ENCODE data around the gene ALKBH2.

The ALKBH2 gene

DNA sequence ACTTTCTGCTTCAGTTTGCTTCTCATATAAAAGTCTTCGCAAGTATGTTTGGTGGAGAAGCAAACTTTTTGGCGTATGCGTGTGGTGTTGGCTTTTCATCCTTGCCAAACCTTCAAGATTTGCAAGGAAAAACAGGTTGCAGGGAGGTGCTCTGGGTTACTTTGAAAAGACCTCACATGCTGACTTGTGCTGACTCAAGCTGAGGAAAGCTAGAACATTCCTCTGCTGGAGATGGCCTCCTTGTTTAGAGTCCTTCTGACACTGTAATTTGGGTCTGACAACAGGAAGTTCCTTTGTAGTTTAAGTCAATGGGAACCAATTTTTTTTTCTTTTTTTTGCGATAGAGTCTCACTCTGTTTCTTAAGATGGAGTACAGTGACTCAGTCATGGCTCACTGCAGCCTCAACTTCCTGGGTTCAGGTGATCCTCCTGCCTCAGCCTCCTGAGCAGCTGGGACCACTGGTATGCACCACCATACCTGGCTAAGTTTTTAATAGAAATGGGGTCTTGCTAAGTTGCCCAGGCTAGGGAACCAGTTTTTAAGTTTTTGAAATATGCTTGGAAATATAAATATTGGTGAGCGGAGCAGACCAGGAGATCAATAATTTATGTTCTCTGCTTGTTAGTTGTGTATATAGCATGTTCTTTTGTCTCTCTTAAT lies 20.5 kb upstream of the ALKBH2 start:
- DNase-seq (ENCODE audit: low read depth in 3 of 3), result no peak

DNA sequence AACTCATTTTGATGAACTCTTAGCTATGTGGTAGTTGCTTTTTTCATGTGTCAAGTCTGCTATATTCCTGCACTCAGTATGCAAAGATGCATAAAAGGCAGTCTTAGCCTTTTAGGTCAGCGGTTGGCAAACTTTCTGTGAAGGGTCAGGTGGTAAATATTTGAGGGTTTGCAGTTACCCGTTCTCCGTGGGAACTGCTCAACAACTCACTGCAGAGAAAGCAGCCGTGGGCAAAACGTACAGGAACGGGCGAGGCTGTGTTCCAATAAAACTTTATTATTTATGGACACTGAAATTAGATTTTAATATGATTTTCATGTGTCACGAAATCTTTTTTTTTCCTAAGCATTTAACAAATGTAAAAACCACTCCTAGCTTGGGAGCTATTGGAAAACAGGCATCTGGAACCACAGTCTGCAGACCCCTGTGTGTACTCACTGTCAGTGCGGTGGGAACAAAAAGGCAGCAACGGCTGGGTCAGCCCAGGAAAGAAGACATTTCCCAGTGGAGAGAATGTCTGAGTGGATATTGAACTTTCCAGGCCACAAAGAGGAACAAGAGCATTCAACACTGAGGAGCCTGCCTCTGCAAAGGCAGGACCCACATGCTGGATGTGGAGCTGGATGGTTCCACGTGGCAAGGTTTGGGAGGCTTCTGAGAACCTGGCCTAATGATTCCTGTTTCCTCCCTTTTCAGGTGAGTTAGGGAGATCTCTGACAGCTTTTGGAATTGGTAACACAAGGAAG lies 19.6 kb upstream of the ALKBH2 start:
- no peak for DNase-seq (ENCODE audit: low read depth in 3 of 3)

GRCh38 chr12:109110988-109111495 lies 17.8 kb upstream of the ALKBH2 start:
- peak in 1 of 3 experiments; percentile 28 for DNase-seq (ENCODE audit: low read depth in 3 of 3)

- no peak for DNase-seq (ENCODE audit: low read depth in 3 of 3)
Observed at GRCh38 chr12:109109746-109110350, 16.6 kb upstream of the ALKBH2 start.

GRCh38 chr12:109105176-109105575 lies 11.9 kb upstream of the ALKBH2 start:
- DNase-seq (ENCODE audit: low read depth in 3 of 3), result no peak

GRCh38 chr12:109102491-109102890 lies 9.2 kb upstream of the ALKBH2 start:
- no peak for DNase-seq (ENCODE audit: low read depth in 3 of 3)

- DNase-seq (ENCODE audit: low read depth in 3 of 3), result no peak
Observed at GRCh38 chr12:109100741-109101140, 7.5 kb upstream of the ALKBH2 start.

DNA sequence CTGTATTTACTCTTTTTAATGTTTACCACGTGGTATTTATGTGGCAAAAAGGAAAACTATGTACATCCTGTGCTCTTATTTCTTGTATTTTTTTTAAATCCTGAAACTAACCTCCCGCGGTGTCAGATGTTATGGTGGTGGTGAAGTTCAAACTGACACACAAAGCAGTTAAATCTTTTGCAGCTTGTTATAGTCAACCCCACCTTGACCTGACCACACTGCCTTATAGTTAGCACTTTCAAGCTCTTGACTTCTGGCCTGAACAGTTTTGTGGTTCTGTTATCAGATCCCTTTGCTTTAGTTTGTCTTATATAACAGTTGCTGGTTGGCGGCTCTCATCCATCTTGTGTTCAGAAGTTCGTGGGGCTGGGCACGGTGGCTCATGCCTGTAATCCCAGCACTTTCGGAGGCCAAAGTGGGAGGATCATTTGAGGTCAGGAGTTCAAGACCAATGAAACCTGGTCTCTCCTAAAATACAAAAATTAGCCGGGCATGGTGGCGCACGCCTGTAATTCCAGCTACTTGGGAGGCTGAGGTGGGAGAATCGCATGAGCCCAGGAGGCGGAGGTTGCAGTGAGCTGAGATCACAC lies 6.3 kb upstream of the ALKBH2 start:
- DNase-seq (ENCODE audit: low read depth in 3 of 3), result no peak

- DNase-seq (ENCODE audit: low read depth in 3 of 3), result no peak
Observed at GRCh38 chr12:109098651-109099050, 5.4 kb upstream of the ALKBH2 start.

- DNase-seq (ENCODE audit: low read depth in 3 of 3), result peak in 1 of 3 experiments; percentile 32
Observed at GRCh38 chr12:109098183-109098604, 4.9 kb upstream of the ALKBH2 start.

DNA sequence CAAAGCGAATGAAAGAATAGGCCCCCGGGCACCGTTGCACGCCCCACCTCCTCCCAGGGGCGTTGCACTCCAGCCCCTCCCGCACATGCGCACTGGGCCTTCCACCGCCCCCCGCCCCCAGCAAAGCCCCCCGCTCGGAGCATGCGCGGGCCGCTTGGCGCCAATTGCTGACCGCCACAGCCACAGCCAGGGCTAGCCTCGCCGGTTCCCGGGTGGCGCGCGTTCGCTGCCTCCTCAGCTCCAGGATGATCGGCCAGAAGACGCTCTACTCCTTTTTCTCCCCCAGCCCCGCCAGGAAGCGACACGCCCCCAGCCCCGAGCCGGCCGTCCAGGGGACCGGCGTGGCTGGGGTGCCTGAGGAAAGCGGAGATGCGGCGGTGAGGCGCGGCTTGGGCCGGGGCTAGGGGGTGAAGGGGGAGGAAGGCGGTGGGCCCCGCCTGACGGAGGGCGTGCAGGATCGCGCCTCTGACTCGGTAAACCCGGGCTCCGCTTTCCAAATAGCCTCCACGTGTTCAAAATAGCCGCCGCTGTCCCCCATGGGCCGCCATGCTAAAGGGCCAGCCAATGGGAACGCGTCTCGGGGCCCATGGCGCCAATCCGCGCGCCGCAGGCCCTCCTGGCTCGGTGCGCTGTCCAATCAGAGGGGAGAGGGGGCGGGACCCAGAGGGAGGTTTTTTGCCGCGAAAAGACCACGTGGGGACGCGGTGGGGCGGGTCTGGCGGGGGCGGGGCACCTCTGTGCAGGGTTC lies 4.3 kb upstream of the ALKBH2 start, which contains the start of gene UNG:
UNG (plus strand) TSS at position 163 of the 748 bp plus-strand sequence; CDS start at position 246, 83 bp downstream.
- DNase-seq (ENCODE audit: low read depth in 3 of 3), result peak; percentile 94 to 95 (median 95)

- no peak for DNase-seq (ENCODE audit: low read depth in 3 of 3)
Observed at GRCh38 chr12:109097140-109097434, 3.8 kb upstream of the ALKBH2 start.

- no peak for DNase-seq (ENCODE audit: low read depth in 3 of 3)
Observed at GRCh38 chr12:109092497-109093021, 713 bp downstream of the ALKBH2 start.

DNA sequence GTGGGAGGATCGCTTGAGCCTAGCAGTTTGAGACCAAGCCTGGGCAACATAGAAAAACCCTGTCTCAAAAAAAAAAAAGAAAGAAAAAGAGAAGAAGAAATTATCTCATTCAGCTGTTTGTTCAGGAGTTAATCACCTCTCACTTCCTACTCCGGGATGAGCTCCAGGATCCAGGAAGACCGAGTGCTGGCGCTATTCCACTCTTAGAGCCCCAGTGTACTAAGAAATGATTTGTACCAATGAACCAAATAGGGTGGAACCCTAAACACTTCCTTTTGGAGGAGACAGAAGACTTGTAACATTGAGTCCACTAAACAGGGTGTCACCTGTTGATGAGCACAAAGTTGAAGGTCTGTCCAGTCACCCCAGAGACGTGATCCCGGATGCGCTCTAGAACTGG lies 3.6 kb downstream of the ALKBH2 start:
- DNase-seq (ENCODE audit: low read depth in 3 of 3), result no peak

- no peak for DNase-seq (ENCODE audit: low read depth in 3 of 3)
Observed at GRCh38 chr12:109088818-109089217, 4.5 kb downstream of the ALKBH2 start.

GRCh38 chr12:109087250-109087649 lies 6.0 kb downstream of the ALKBH2 start:
- no peak for DNase-seq (ENCODE audit: low read depth in 3 of 3)

DNA sequence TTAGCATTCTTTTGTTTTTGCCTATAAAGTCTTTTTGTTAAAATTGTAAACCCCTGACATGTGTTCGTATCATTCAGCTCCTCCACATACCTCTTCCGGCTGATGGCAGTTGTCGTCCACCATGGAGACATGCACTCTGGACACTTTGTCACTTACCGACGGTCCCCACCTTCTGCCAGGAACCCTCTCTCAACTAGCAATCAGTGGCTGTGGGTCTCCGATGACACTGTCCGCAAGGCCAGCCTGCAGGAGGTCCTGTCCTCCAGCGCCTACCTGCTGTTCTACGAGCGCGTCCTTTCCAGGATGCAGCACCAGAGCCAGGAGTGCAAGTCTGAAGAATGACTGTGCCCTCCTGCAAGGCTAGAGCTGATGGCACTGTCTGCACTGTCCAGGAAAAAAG lies 7.7 kb downstream of the ALKBH2 start:
- no peak for DNase-seq (ENCODE audit: low read depth in 3 of 3)

DNA sequence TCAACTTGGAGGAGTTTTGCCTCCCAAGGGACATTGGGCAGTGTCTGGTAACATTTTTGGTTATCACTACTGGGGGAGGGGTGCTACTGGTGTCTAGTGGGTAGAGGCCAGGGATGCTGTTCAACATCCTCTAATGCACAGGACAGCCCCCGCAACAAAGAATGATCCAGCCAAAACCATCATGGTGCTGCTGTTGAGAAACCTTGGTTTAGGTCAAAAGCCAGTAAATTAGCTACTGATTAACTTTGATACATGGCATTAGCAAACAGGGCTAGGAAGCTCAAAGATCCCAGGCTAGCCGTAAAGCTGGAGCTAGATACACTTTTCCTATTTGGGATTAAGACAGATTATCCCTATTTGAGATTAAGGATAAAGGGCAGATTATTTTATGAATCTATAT lies 8.8 kb downstream of the ALKBH2 start:
- DNase-seq (ENCODE audit: low read depth in 3 of 3), result no peak

DNA sequence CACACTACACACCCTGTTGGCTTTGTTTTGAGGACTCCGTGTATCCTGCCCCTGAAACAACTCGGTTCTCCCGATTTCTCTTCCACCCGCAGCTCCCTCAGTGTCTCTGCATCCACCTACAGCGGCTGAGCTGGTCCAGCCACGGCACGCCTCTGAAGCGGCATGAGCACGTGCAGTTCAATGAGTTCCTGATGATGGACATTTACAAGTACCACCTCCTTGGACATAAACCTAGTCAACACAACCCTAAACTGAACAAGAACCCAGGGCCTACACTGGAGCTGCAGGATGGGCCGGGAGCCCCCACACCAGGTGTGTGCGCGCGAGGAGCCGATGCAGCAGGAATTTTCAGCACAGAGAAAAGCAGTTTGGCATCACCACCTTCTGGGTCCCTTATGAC lies 10.5 kb downstream of the ALKBH2 start:
- DNase-seq (ENCODE audit: low read depth in 3 of 3), result no peak

DNA sequence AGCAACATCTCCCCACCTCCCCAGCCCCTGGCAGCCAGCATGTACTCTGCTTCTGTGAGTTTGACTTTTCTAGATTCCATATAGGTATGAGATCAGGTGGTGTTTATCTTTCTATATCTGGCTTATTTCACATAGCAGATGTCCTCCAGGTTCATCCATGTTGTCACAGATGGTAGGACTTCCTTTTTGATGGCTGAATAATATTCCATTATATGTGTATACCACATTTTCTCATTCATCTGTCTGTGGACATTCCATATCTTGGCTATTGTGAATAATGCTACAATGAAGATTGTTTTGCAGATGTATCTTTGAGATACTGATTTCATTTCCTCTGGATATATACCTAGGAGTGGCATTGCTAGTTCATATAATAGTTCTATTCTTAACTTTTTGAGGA lies 18.4 kb downstream of the ALKBH2 start:
- DNase-seq (ENCODE audit: low read depth in 3 of 3), result no peak

Measured in stimulated activated CD4-positive, alpha-beta T cell treated with anti-CD3 and anti-CD28 coated beads, TNF-alpha, amount 100 ng/mL, for 4 hours (primary cell).